Transverse colon (tissue), 4 donors: ENCODE results near the gene GRIP1. TPM values are rescaled to one million over a fixed set of nuclear protein-coding genes. Genes with fewer than 3 reads are reported as not detected.

Experiments used
- DNase-seq: peaks from one replicate; pipeline ENCODE4 v3.0.0-alpha.2; 2019
- H3K27ac ChIP-seq, 4 donors: fragments of 200-600 bp; sonication (generic); 2 replicates each; pipeline ENCODE4 v1.5.1; 2016 to 2018; ENCODE audit warnings: inconsistent platforms in 4 of 4
- H3K27me3 ChIP-seq: fragments of 200-600 bp; sonication (generic); 2 replicates; pipeline ENCODE4 v1.5.1; 2017; ENCODE audit warnings: inconsistent platforms
- H3K36me3 ChIP-seq, 4 donors: fragments of 200-600 bp; sonication (generic); 2 replicates each; pipeline ENCODE4 v1.5.1; 2017 to 2019; ENCODE audit warnings: inconsistent platforms in 4 of 4
- H3K4me1 ChIP-seq, 4 donors: fragments of 200-600 bp; sonication (generic); 2 replicates each; pipeline ENCODE4 v1.5.1; 2017 to 2020; ENCODE audit warnings: inconsistent platforms in 4 of 4
- H3K4me3 ChIP-seq, 4 donors: fragments of 200-600 bp; sonication (generic); 1 replicate in 1 of 4; 2 replicates in 3 of 4; pipeline versions ENCODE4 v1.5.1 to v1.6.1; 2017 to 2019; ENCODE audit warnings: inconsistent platforms in 4 of 4
- H3K9me3 ChIP-seq, 2 donors: fragments of 200-600 bp; sonication (generic); 2 replicates each; pipeline ENCODE4 v1.5.1; 2017 to 2019; ENCODE audit warnings: inconsistent platforms in 2 of 2
- EP300 ChIP-seq: sonication (generic); formaldehyde crosslinking; IDR thresholded peaks from one replicate; pipeline ENCODE4 v1.6.1; 2017; ENCODE audit warnings: antibody characterized with exemption, low read depth
- POLR2A ChIP-seq: fragments of 450-650 bp; IDR thresholded peaks from one replicate; pipeline ENCODE4 v1.6.1; 2016; ENCODE audit warnings: antibody characterized with exemption, mild to moderate bottlenecking, moderate library complexity
- POLR2AphosphoS5 ChIP-seq, 3 donors: sonication (generic); formaldehyde crosslinking; IDR thresholded peaks; one replicate each; pipeline ENCODE4 v1.6.1; 2016; ENCODE audit warnings: antibody characterized with exemption in 3 of 3
- WGBS, 2 donors: methylation state at CpG; one replicate each; pipeline ENCODE4 v1.1.5; 2018; ENCODE audit warnings: low coverage in 1 of 2; 5-methylcytosine and 5-hydroxymethylcytosine counted together
- in situ Hi-C, 4 donors: fragments of 200-750 bp; cut with MboI; loops; one replicate each; pipeline versions ENCODE4 v1.15.0 to v1.15.1; 2017; ENCODE audit warnings: low sequenced_read_pairs in 3 of 4, low pct_ligation_motif_present in 1 of 4, low pct_unique_long_range_greater_than_20kb in 1 of 4
- intact Hi-C: fragments of 100-400 bp; cut with DNase I; formaldehyde crosslinking; loops from one replicate; pipeline ENCODE4 v1.15.1; 2023; ENCODE audit warnings: low total_unique reads
- total RNA-seq, 4 donors: library from RNA; depleted of rRNA; stranded (reverse); fragments of >200 nt; gene quantifications; one replicate each; pipeline ENCODE4 v1.1.0, GENCODE V29; 2016
- TF ChIP-seq, protein P1 (sequence below), 5 experiments: fragments of 200-600 bp in 3 of 5; fragments of 450-650 bp in 2 of 5; sonication (generic) in 3 of 5; IDR thresholded peaks; 1 replicate in 2 of 5; 2 replicates in 3 of 5; pipeline ENCODE4 v1.5.1; 2016 to 2017; ENCODE audit warnings: antibody characterized with exemption in 5 of 5, inconsistent platforms in 3 of 5, mild to moderate bottlenecking in 2 of 5, moderate library complexity in 1 of 5

GRIP1 gene
- total RNA-seq, 4 donors from 2014 or later = 4.4 to 9.0 (median 8.2) TPM

DNA sequence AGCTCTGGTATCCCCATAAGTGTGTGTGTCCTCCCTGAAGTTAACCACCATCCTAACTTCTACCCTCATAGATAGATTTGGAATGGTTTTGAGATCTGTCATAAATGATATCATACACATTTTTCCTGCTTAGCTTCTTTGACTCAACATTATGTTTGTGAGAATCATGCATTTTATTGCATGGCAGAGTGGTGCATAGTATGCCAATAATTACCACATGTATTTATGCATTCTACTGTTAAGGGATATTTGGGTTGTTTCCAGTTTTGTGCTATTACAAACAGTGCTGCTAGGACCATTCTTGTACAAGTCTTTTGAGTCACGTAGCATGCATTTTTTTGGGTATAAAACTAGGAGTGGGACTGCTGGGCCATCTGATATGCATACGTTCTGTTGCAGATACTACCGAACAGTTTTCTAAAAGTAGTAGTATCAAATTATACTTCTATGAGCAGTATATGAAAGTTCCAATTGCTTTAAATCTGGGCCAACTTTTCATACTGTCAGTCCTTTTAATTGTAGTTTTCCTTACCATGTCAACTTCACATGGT, 13.4 kb downstream of the GRIP1 start:
- Histone ChIP-seq H3K9me3 (no peaks in the 10 kb centered on the region), H3K27ac (no peak overlapping the region), H3K36me3 (no peaks in the 10 kb centered on the region), H3K4me1 (peaks cover 0 to 8% (median 0%) of the 10 kb centered on the region in 4 donors), H3K27me3 (no peaks in the 10 kb centered on the region), H3K4me3 (no peak overlapping the region)
- TF ChIP-seq EP300 (no peak), POLR2A (no peak), POLR2AphosphoS5 (IDR thresholded peaks at IDR 0.05) (no peak)
- TF ChIP-seq, protein P1, sequence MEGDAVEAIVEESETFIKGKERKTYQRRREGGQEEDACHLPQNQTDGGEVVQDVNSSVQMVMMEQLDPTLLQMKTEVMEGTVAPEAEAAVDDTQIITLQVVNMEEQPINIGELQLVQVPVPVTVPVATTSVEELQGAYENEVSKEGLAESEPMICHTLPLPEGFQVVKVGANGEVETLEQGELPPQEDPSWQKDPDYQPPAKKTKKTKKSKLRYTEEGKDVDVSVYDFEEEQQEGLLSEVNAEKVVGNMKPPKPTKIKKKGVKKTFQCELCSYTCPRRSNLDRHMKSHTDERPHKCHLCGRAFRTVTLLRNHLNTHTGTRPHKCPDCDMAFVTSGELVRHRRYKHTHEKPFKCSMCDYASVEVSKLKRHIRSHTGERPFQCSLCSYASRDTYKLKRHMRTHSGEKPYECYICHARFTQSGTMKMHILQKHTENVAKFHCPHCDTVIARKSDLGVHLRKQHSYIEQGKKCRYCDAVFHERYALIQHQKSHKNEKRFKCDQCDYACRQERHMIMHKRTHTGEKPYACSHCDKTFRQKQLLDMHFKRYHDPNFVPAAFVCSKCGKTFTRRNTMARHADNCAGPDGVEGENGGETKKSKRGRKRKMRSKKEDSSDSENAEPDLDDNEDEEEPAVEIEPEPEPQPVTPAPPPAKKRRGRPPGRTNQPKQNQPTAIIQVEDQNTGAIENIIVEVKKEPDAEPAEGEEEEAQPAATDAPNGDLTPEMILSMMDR (IDR thresholded peaks at IDR 0.05) = no peak
- intact Hi-C loops = no loop called here
- DNase-seq = no peak
- in situ Hi-C loops = no loop called here
- 87% methylated on average over 3 of the region's 3 CpGs for WGBS, 2 donors

DNA sequence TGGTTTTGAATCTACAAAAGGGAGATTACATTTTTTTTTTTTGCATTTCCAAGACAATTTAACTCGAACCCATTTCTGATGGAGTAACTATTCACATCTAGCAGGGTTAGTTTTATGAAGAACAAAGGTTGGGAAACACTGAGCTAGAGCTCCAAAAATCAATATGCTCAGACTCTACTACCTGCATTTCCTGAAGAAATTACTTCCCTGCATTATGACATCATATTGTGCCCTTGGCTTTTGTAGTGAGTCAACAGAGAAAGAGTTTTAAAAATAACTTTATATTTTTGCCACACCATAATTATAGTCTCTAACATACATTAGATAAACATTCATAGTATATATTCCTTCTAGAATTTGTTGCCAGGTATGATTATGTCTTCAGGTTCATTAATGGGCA, 14.8 kb downstream of the GRIP1 start:
- in situ Hi-C loops = no loop called here
- intact Hi-C loops = no loop called here
- Histone ChIP-seq H3K36me3 (no peaks in the 10 kb centered on the region), H3K27ac (no peak overlapping the region), H3K27me3 (no peaks in the 10 kb centered on the region), H3K4me3 (no peak overlapping the region), H3K9me3 (no peaks in the 10 kb centered on the region), H3K4me1 (peaks cover 0 to 8% (median 0%) of the 10 kb centered on the region in 4 donors)
- WGBS, 2 donors = 36 to 56% methylated on average over 1 of the region's 1 CpG
- no peak for DNase-seq
- TF ChIP-seq, protein P1 (IDR thresholded peaks at IDR 0.05) = no peak
- no peak for TF ChIP-seq POLR2A
- no peak for TF ChIP-seq POLR2AphosphoS5 (IDR thresholded peaks at IDR 0.05)
- no peak for TF ChIP-seq EP300

DNA sequence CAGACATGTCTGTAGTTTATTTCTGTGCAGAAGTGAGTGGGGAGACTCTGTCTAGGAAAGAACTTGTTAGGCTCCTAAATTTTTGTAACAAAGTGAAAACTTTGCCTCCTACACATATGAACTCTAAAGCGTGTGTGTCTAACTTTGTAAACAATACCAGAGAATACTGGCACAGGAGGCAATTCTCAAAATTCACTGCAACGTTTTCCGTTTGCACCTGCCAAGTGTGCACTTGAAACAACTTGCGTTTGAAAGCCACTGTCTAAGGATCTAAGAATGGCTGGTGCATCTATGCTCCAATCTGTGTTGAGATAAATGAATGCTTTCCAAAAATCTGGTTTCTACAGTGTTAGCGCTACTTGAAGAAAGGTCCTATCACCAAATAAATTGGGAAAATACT, 15.3 kb downstream of the GRIP1 start:
- Histone ChIP-seq H3K27me3 (no peaks in the 10 kb centered on the region), H3K4me3 (no peak overlapping the region), H3K9me3 (no peaks in the 10 kb centered on the region), H3K4me1 (peaks cover 0 to 8% (median 0%) of the 10 kb centered on the region in 4 donors), H3K36me3 (no peaks in the 10 kb centered on the region), H3K27ac (no peak overlapping the region)
- 42 to 68% methylated on average over 5 of the region's 5 CpGs for WGBS, 2 donors
- TF ChIP-seq POLR2AphosphoS5 (IDR thresholded peaks at IDR 0.05) = no peak
- TF ChIP-seq, protein P1 (IDR thresholded peaks at IDR 0.05) = no peak
- TF ChIP-seq POLR2A = no peak
- no peak for TF ChIP-seq EP300
- intact Hi-C loops = no loop called here
- in situ Hi-C loops = no loop called here
- DNase-seq = no peak

DNA sequence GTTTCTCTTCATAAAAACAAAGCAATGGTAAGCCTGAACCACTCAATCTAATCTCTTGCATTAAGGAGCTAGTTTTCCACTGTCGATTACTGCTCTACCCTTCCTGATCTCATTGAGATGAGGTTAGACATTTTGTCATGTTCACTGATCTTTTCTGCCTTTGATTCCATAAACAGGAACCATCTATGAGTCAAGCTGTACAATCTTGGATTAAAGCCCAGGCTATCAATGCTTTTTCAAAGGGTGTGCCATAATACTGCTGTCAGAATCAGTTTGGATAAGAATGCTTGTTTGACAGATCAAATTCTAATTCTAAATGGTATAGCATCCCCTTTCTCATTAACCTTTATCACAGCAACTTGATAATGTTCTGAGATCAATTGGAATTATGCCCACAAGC, 16.1 kb downstream of the GRIP1 start:
- no peak for DNase-seq
- intact Hi-C loops (no loop called here), in situ Hi-C loops (no loop called here)
- no peak overlapping the region for H3K4me3 ChIP-seq
- H3K27me3 ChIP-seq = no peaks in the 10 kb centered on the region
- TF ChIP-seq POLR2AphosphoS5 (IDR thresholded peaks at IDR 0.05) (no peak), EP300 (no peak), POLR2A (no peak)
- TF ChIP-seq, protein P1 (IDR thresholded peaks at IDR 0.05) = no peak
- no peaks in the 10 kb centered on the region for H3K36me3 ChIP-seq
- no peak overlapping the region for H3K27ac ChIP-seq
- 20 to 23% methylated on average over 1 of the region's 1 CpG for WGBS, 2 donors
- peaks cover 0 to 8% (median 0%) of the 10 kb centered on the region in 4 donors for H3K4me1 ChIP-seq
- no peaks in the 10 kb centered on the region for H3K9me3 ChIP-seq
